ENCODE measurements around the gene CACNA1S.
A peak's percentile ranks its signal among the peaks of the same experiment; 100 is the strongest.

The CACNA1S gene

GRCh38 chr1:201136355-201137023, 24.3 kb upstream of the CACNA1S start:
- no peak for DNase-seq
- peak overlapping the region; percentile 65 to 75 for H3K27ac ChIP-seq
- H3K9me3 ChIP-seq = no peaks in the 10 kb centered on the region
- H3K27me3 ChIP-seq = no peaks in the 10 kb centered on the region
- intact Hi-C loops (cut with DNase I; ENCODE audit: low total_unique reads) = no loop called here
- peaks cover 0 to 66% (median 49%) of the 10 kb centered on the region in 3 donors for H3K36me3 ChIP-seq
- H3K4me1 ChIP-seq = peaks cover 0 to 32% (median 26%) of the 10 kb centered on the region in 4 donors
- no peak for TF ChIP-seq CTCF (IDR thresholded peaks at IDR 0.05)
- no peak overlapping the region for H3K4me3 ChIP-seq

GRCh38 chr1:201134405-201134804, 22.2 kb upstream of the CACNA1S start:
- Histone ChIP-seq H3K27ac (no peak overlapping the region), H3K36me3 (peaks cover 0 to 45% (median 31%) of the 10 kb centered on the region in 3 donors), H3K9me3 (no peaks in the 10 kb centered on the region), H3K4me3 (no peak overlapping the region), H3K27me3 (no peaks in the 10 kb centered on the region), H3K4me1 (peaks cover 0 to 32% (median 26%) of the 10 kb centered on the region in 4 donors)
- no peak for TF ChIP-seq CTCF (IDR thresholded peaks at IDR 0.05)
- no peak for DNase-seq
- intact Hi-C loops (cut with DNase I; ENCODE audit: low total_unique reads) = no loop called here

- H3K36me3 ChIP-seq = peaks cover 0 to 39% (median 26%) of the 10 kb centered on the region in 3 donors
- intact Hi-C loops (cut with DNase I; ENCODE audit: low total_unique reads) = no loop called here
- no peak overlapping the region for H3K4me3 ChIP-seq
- DNase-seq = no peak
- no peak for TF ChIP-seq CTCF (IDR thresholded peaks at IDR 0.05)
- no peaks in the 10 kb centered on the region for H3K9me3 ChIP-seq
- peaks cover 0 to 11% of the 10 kb centered on the region in 2 donors for H3K27me3 ChIP-seq
- H3K4me1 ChIP-seq = peaks cover 0 to 2% (median under 1%) of the 10 kb centered on the region in 4 donors
- H3K27ac ChIP-seq = no peak overlapping the region
Observed at GRCh38 chr1:201131398-201131797, 19.2 kb upstream of the CACNA1S start.

- no peaks in the 10 kb centered on the region for H3K9me3 ChIP-seq
- H3K27me3 ChIP-seq = peaks cover 0 to 24% of the 10 kb centered on the region in 2 donors
- no peak for TF ChIP-seq CTCF (IDR thresholded peaks at IDR 0.05)
- H3K27ac ChIP-seq = no peak overlapping the region
- no peak for DNase-seq
- no peaks in the 10 kb centered on the region for H3K4me1 ChIP-seq
- H3K4me3 ChIP-seq = no peak overlapping the region
- intact Hi-C loops (cut with DNase I; ENCODE audit: low total_unique reads) = no loop called here
- peaks cover 0 to 14% (median 2%) of the 10 kb centered on the region in 3 donors for H3K36me3 ChIP-seq
Observed at GRCh38 chr1:201128962-201129361, 16.7 kb upstream of the CACNA1S start.

GRCh38 chr1:201128476-201128875, 16.2 kb upstream of the CACNA1S start:
- intact Hi-C loops (cut with DNase I; ENCODE audit: low total_unique reads) = no loop called here
- H3K27me3 ChIP-seq = peaks cover 0 to 29% of the 10 kb centered on the region in 2 donors
- H3K4me1 ChIP-seq = no peaks in the 10 kb centered on the region
- DNase-seq = no peak
- H3K4me3 ChIP-seq = no peak overlapping the region
- no peak for TF ChIP-seq CTCF (IDR thresholded peaks at IDR 0.05)
- peaks cover 0 to 10% (median 0%) of the 10 kb centered on the region in 3 donors for H3K36me3 ChIP-seq
- H3K27ac ChIP-seq = no peak overlapping the region
- H3K9me3 ChIP-seq = no peaks in the 10 kb centered on the region
